ENCODE measurements around the gene ZNF382. TPM values are rescaled to one million over a fixed set of nuclear protein-coding genes. Genes with fewer than 3 reads are reported as not detected.

The ZNF382 gene
- total and polyA plus RNA-seq, 10 of the 15 experiments (the other 5 are each of a cell fraction or from before 2014, with no cell fraction given): 0.02 to 0.74 (median 0.55) TPM

- TF ChIP-seq POLR2A (IDR thresholded peaks at IDR 0.05; ENCODE audit: low read depth, low read length): no peak
- TF ChIP-seq NR2C2 (IDR thresholded peaks at IDR 0.05; ENCODE audit: borderline replicate concordance, control insufficient read depth, insufficient read length, low read depth): no peak
- peak; percentile 19; the same call in 1 of the 2 replicates for TF ChIP-seq PKNOX1 (IDR thresholded peaks at IDR 0.05)
- no peak for TF ChIP-seq LARP7 (IDR thresholded peaks at IDR 0.05)
- no peak for TF ChIP-seq BCL3 (IDR thresholded peaks at IDR 0.05; ENCODE audit: borderline replicate concordance, insufficient read depth, low read depth, low read length, poor library complexity, severe bottlenecking)
- no peak for TF ChIP-seq ZBTB11 (CRISPR knock-in tag; IDR thresholded peaks at IDR 0.05)
- TF ChIP-seq CHD4 (IDR thresholded peaks at IDR 0.05): no peak
- TF ChIP-seq SMC3 (IDR thresholded peaks at IDR 0.05; ENCODE audit: borderline replicate concordance, low read length): no peak
- no peak for TF ChIP-seq EP300 (IDR thresholded peaks at IDR 0.05; ENCODE audit: borderline replicate concordance in 1 of 2, control insufficient read depth in 1 of 2, low read depth in 2 of 2, low read length in 2 of 2)
- no peak for TF ChIP-seq ZBTB33 (IDR thresholded peaks at IDR 0.05)
- no peak for TF ChIP-seq JUNB (IDR thresholded peaks at IDR 0.05)
- TF ChIP-seq ZZZ3 (IDR thresholded peaks at IDR 0.05; ENCODE audit: control insufficient read depth, insufficient read length, low read depth): no peak
- TF ChIP-seq SUPT20H (IDR thresholded peaks at IDR 0.05; ENCODE audit: borderline replicate concordance, control insufficient read depth, low read depth, low read length): no peak
- no peak for TF ChIP-seq ZNF274 (IDR thresholded peaks at IDR 0.05; ENCODE audit: insufficient read depth, insufficient read length)
- no peak for TF ChIP-seq TAF1 (IDR thresholded peaks at IDR 0.05; ENCODE audit: borderline replicate concordance, low read depth, low read length)
- TF ChIP-seq TCF3 (IDR thresholded peaks at IDR 0.05; ENCODE audit: borderline replicate concordance, insufficient read depth, low read depth, low read length): 0 out of 2 replicates have a peak, but pooled peaks have one; percentile 25
- peak; percentile 26; the same call in 1 of the 2 replicates for TF ChIP-seq RELB (IDR thresholded peaks at IDR 0.05; ENCODE audit: low read depth)
- no peak for TF ChIP-seq SREBF1 (IDR thresholded peaks at IDR 0.05; ENCODE audit: low read length)
Measured at GRCh38 chr19:36604656-36605100, 435 bp upstream of the ZNF382 start (continued).
